HG03575 (cell line): ENCODE data around the gene SENP7.
"Not testable (repeated sequence)": the region's sequence is repeated elsewhere in the genome, so short reads cannot be mapped to it uniquely, and the experiment has no call there.

Experiments used
- ATAC-seq: cut with Tn5 transposase; IDR thresholded peaks from one replicate; pipeline ENCODE4 v1.9.1; 2021; ENCODE audit not compliant: unreplicated experiment, insufficient number of reproducible peaks, low FRiP score; ENCODE audit errors: extremely low read depth

Gene SENP7, protein sequence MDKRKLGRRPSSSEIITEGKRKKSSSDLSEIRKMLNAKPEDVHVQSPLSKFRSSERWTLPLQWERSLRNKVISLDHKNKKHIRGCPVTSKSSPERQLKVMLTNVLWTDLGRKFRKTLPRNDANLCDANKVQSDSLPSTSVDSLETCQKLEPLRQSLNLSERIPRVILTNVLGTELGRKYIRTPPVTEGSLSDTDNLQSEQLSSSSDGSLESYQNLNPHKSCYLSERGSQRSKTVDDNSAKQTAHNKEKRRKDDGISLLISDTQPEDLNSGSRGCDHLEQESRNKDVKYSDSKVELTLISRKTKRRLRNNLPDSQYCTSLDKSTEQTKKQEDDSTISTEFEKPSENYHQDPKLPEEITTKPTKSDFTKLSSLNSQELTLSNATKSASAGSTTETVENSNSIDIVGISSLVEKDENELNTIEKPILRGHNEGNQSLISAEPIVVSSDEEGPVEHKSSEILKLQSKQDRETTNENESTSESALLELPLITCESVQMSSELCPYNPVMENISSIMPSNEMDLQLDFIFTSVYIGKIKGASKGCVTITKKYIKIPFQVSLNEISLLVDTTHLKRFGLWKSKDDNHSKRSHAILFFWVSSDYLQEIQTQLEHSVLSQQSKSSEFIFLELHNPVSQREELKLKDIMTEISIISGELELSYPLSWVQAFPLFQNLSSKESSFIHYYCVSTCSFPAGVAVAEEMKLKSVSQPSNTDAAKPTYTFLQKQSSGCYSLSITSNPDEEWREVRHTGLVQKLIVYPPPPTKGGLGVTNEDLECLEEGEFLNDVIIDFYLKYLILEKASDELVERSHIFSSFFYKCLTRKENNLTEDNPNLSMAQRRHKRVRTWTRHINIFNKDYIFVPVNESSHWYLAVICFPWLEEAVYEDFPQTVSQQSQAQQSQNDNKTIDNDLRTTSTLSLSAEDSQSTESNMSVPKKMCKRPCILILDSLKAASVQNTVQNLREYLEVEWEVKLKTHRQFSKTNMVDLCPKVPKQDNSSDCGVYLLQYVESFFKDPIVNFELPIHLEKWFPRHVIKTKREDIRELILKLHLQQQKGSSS

DNA sequence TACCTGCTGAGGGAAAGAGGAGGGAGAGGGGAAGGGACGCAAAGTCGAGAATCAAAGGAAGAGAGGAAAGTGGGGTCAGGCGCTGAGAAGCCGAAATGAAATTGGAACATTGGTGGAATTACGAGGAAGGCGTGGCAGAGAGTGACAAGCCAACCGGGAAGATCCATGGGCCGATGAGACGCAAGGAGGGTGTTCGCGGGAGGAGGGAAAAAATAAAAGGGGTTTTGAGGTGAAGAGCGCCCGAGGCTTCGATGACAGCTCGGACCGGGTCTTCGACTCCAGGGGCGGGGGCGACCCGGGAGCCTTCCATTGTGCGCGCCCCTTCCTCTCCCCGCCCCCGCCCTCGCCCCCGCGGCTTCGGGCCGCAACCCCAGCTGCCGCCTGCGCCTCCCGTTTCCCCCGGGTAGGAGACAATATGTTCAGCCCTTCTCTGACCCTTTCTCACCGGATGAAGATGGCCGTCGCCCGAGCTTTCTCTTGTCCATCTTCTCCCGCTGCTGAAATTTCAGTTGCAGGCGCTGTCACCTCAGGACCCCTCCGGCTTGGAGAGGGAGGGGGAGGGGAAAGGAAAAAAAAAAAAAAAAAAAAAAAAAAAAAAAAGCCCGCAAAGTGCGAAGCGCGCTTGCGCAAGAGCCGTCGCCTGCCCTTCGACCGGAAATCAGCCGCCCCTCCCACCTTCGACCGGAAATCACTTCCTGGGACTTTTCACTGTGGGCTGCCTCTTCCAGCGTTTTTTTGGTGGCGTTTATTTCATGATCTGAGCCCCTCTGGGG lies at the start of gene SENP7:
SENP7 (minus strand) TSS at position 567 of the 773 bp plus-strand sequence; CDS start at position 485, 82 bp downstream.
- no peak for ATAC-seq

DNA sequence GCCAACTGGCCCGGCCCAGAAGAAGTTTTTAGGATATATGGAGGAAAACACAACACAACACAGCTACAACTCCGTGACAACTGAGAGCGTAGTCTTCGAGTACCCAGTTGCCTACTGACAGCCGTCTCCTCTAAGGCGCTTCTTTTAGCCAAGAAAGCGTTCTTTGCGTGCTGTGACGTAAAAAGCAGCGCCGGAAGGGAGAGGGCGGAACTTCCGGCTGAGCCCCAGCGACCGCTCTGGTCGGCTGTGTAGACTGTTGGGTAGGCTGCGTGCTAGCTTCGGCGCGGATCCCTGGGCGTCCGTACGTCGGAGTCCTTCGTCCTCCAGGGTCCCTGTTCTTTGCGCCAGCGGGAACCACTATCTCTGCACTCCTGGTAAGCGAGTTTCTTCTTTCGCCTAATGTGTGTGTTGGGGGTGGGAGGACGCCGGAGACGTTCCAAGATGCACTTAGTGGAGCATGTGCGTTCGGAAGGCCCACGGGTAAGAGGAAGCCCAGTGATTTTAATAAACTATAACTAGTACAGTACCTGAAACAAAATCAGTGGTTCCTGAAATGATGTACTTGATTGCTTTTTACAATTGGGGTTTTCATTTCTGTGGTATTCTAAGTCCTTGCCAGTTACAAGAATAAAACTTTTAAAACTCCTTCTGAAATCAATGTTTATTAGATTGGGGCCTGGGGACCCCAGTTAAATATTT lies 48.8 kb upstream of the SENP7 start, which contains the start of gene TRMT10C:
TRMT10C (plus strand) TSS at position 239 of the 699 bp plus-strand sequence. CDS start 2,914 bp downstream, outside the sequence.
- peak; percentile 91 for ATAC-seq

DNA sequence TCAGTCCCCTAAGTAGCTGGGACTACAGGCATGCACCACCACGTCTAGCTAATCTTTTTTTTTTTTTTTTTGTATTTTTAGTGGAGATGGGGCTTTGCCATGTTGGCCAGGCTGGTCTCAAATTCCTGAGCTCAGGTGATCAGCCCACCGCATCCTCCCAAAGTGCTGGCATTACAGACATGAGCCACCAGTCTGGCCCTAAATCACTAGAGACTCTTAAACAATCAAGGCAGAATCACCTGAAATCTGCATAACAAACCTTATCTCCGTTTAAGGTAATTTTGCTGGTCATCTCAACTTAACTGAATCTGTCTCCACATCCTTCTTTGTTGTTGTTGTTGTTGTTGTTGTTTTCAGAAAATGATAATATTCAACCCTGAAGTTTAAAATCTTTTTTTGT lies 43.1 kb upstream of the SENP7 start:
- ATAC-seq: no peak

DNA sequence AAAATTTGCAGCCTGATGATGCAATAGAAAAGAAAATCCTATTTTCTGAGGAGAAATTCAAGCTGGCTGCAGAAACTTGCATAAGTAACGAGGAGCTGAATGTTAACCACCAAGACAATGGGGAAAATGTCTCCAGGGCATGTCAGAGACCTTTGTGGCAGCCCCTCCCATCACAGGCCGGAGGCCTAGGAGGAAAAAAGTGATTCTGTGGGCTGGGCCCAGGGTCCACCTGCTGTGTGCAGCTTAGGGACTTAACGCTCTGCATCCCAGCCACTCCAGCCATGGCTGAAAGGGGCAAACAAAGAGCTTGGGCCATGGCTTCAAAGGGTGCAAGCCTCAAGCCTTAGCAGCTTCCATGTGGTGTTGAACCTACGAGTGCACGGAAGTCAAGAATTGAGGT lies 40.4 kb upstream of the SENP7 start:
- not testable (repeated sequence) for ATAC-seq

DNA sequence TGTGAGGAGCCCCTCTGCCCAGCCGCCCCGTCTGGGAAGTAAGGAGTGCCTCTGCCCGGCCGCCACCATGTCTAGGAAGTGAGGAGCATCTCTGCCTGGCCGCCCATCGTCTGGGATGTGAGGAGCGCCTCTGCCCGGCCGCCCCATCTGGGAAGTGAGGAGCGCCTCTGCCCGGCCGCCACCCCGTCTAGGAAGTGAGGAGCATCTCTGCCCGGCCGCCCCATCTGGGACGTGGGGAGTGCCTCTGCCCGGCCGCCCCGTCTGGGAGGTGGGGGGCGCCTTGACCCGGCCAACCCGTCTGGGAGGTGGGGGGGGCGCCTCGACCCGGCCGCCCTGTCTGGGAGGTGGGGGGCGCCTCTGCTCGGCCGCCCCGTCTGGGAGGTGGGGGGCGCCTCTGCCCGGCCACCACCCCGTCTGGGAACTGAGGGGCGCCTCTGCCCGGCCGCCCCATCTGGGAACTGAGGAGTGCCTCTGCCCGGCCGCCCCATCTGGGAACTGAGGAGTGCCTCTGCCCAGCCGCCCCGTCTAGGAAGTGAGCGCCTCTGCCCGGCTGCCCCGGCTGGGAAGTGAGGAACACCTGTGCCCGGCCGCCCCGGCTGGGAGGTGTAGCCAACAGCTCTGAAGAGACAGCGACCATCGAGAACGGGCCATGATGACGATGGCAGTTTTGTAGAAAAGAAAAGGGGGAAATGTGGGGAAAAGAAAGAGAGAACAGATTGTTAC lies 38.5 kb upstream of the SENP7 start:
- ATAC-seq: not testable (repeated sequence)

DNA sequence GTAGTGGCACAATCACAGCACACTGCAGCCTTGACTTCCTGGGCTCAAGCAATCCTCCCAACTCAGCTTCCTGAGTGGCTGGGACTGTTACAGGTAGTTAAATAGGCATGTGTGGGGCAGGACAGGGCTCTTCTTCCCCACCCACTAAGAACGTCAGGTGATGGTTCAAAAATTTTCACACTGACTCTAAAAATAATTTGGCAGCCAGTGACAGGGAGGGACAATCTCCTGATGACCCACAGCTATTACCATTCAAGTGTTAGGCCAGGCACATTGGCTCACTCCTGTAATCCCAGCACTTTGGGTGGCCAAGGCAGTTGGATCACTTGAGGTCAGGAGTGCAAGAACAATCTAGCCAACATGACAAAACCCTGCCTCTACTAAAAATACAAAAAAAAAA lies 36.5 kb upstream of the SENP7 start:
- ATAC-seq: no peak

DNA sequence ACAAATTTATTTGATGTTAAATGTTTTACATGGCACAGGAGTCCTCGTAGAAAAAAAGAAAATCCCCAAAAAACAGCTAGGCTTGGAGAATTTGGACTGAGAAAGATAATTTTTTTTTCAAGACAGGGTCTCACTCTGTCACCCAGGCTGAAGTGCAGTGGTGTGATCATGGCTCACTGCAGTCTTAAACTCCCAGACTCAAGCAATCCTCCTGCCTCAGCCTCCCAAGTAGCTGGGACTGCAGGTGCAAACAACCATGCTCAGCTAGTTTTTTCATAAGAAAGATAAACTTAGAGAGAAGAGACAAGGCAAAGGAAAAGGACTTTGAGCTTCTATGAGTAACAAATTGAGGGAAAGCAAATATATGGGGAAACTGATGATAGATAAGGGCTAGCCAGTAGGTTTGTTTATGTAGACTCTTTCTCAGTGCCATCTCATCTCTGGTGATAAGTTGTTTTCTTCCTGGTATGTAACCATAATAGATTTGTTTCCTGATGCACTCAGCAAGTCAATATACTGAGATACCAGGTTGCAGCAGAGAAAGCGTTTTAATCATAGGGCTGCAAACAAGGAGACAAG lies 35.6 kb upstream of the SENP7 start:
- no peak for ATAC-seq

DNA sequence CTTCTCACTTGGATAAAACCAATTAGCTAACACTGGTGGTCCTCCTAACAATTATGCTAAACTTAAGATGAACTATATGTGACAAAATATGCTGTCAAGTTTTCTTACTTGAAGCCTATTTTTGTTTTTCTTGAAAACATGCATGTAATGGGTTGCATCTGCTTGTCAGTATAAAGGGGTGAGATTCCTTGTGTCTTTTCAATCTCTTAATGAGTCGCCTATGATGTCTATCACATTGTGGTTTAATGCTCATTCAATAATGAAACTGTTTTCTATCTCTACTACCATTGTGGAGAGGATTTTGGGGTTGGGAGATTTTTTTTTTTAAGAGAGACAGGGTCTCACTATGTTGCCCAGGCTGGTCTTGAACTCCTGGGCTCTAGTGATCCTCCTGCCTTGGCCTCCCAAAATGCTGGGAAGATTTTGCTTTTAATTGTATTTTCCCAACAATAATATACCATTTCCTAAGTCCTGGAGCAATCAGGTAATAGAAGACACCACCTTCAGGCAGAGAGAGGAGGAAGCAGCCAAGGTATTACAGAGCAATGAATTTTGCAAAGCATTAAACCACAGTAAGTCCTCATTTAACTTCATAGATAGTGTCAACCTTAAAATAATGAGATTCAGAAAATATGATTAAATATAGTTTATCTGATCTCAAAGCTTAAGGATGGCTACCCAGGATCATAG lies 31.3 kb upstream of the SENP7 start:
- ATAC-seq: no peak

DNA sequence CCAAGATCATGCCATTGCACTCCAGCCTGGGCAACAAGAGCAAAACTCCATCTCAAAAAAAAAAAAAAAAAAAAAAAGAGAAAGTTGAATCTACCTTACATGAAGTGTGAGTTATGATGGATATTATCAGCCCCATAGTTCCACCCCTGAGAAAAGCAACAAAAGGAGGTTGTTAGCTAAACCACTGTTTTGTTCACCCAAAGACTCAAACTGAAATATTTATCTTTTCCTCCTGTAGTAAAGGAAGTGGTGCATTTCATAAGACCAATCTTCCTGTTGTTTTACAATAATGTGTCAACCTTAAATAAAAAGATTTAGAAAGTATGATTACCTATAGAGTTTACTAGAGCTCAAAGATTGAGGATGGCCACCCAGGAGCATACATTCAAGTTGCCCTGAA lies 29.9 kb upstream of the SENP7 start:
- no peak for ATAC-seq

DNA sequence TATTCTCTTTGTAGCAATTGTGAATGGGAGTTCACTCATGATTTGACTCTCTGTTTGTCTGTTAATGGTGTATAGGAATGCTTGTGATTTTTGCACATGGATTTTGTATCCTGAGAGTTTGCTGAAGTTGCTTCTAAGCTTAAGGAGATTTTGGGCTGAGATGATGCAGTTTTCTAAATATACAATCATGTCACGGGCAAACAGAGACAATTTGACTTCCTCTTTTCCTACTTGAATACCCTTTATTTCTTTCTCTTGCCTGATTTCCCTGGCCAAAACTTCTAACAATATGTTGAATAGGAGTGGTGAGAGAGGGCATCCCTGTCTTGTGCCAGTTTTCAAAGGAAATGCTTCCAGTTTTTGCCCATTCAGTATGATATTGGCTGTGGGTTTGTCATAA lies 23.9 kb upstream of the SENP7 start:
- not testable (repeated sequence) for ATAC-seq

DNA sequence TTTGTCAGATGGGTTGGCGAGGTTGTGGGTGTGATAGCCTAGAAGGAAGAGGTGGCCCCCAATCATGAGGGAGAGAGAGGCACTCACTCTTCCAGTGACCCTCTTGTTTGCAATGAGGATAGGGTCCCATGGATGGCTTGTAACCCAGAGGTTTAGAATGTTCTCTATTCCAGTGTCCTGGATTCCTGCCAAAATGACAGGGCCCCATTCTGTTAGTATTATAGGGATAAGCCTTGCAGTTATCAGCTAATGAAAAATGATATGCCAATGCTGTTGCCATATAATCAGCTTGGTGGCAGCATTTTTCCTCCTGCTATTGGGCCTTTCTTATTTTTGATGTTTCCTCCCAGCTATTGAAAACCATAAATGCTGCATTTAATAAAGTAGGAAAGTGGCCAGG lies 23.3 kb upstream of the SENP7 start:
- no peak for ATAC-seq

DNA sequence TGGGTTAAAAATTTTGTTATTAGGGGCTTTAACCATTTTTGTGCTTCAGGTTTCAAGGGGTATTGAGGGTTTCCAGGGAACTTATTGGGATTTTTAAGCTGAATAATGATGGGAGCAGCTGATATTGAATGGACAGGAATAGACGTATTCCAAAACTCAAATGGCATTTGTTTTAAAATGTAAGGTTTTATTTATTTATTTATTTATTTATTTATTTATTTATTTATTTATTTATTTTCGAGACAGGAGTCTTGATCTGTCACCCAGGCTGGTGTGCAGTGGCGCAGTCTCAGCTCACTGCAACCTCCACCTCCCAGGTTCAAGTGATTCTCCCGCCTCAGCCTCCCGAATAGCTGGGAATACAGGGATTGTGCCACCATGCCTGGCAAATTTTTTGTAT lies 22.2 kb upstream of the SENP7 start:
- no peak for ATAC-seq

DNA sequence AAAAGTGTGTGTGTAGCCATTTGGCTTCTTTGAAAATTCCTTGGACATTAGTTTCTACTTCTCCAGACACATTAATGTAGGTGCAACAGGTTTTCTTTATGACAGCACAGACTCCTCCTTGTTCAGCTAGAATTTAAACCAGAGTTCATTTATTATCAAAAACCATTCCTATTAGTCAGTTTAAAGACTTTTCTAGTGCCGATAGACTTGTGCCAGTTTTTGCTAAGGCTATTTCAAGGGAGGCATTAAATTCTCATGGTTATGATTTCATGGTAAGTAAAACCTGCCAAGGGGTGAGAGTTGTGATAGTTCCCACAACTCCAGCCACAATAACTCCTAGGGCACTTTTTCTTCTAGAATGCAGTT lies 20.6 kb upstream of the SENP7 start:
- ATAC-seq: no peak

DNA sequence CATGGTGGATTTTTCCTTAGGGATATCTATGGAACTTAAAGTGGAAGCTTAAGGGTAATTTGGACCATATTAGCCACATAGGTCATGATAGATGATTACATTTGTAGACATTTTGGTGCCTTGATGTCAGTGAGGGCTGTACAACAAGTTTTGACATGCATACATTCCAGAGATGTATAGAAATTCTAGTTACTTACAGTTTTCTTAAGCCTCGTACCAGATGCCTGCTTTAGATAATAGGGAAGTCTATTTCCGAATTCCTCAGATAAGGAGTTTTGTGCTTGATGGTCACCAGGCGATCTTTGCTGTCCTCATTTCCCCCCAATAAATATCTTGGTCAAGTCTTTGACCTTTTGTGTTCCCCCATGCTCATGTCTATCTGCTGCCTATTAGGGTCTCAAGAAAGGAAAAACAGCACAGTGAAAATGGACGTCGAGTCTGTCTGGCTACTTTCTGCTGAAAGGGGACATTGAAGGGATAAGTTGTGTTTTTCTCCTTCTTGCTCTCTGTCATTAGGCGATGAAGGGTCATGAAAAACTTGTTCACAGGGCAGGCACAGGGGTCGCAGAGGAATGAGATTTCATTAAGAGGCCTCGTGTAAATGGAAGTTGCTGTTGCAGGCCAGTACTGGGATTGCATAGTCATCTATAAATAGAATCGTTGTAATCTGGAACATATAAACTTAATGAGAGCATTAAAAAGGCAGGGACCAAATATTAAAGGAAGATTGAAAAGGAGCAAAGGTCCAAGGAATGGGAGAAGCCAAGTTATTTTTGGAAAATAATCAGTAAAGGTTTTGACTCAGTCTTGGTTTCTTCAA lies 20.0 kb upstream of the SENP7 start:
- no peak for ATAC-seq

DNA sequence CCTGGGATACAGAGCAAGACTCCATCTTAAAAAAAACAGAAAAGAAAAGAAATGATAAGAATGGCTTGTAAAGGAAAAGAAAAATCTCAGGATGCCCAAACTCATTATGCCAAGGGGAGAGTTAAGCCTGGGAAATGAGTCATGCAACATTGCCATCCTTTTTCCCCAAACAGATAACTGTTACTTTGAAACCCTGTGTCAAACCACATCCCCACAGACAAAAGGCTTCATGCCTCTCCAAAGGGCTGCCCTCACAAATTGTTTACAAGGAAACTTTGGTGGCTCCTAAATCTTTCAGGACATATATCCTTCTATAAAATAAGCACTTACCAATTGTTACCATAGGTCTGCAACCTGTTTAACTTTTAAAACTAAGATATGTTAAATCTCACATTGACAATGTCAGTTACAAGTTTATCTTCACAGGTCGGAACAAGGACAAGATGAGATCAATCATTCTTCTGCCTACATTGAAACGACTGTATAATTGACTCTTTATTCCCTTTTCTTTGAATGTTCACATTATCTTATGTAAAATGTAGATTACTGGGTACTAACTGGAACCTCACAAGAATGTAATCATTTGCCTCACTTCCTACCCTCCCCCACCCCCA lies 18.6 kb upstream of the SENP7 start:
- no peak for ATAC-seq

DNA sequence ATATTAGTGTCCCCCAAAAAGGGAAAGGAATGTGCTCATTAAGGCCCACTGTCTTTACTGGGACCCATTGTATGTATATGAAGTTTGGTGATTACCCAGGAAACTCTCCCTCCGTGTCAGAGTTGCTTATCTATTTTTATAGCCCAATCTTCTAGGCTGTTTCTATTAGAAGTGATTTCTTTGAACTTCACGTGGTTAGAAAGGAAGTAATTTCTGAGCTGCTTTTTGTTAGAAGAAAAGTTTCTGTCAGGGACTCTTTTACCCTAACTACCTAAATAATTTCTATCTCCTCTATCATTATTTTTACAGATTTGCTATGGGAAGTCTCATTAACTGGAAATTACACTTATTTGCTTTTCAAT lies 17.7 kb upstream of the SENP7 start:
- ATAC-seq: no peak
